HL-60 (cell line): ENCODE data around the gene LSAMP.

Experiments
- DNase-seq, 2 experiments: peaks; one replicate each; pipeline ENCODE4 v3.0.0-alpha.2; 2010 to 2020; ENCODE audit warnings: low read depth in 1 of 2, low spot score in 1 of 2
- H3K27ac ChIP-seq: fragments of 250-450 bp; sonication (Bioruptor Pico); replicated peaks from 2 replicates; pipeline ENCODE4 v1.5.1; 2020; ENCODE audit warnings: mild to moderate bottlenecking, moderate library complexity
- H3K27me3 ChIP-seq: fragments of 250-450 bp; sonication (Bioruptor Pico); 2 replicates; pipeline ENCODE4 v1.5.1; 2021; ENCODE audit warnings: mild to moderate bottlenecking, moderate library complexity; ENCODE audit not compliant: insufficient read depth, poor library complexity, severe bottlenecking
- H3K4me3 ChIP-seq: replicated peaks from 2 replicates; pipeline ENCODE4 v1.5.1; 2011; ENCODE audit warnings: mild to moderate bottlenecking, control low read depth, low read length; ENCODE audit not compliant: insufficient read depth
- GABPA ChIP-seq: IDR thresholded peaks from 2 replicates; pipeline ENCODE4 v1.6.1; 2012; ENCODE audit warnings: low read depth
- POLR2AphosphoS5 ChIP-seq: IDR thresholded peaks from 2 replicates; pipeline ENCODE4 v1.6.1; 2012; ENCODE audit warnings: low read depth
- SPI1 ChIP-seq: IDR thresholded peaks from 2 replicates; pipeline ENCODE4 v1.6.1; 2012; ENCODE audit warnings: low read depth, mild to moderate bottlenecking, borderline replicate concordance
- TF ChIP-seq, protein P1 (sequence below): IDR thresholded peaks from one replicate; pipeline ENCODE4 v1.5.1; 2011; ENCODE audit warnings: low read length, control low read depth, inconsistent platforms; ENCODE audit not compliant: insufficient read depth
- TF ChIP-seq, protein P2 (sequence below): IDR thresholded peaks from 2 replicates; pipeline ENCODE4 v1.6.1; 2012; ENCODE audit warnings: low read depth; ENCODE audit not compliant: insufficient replicate concordance

Gene LSAMP

GRCh38 chr3:116242825-116243224, 202.5 kb downstream of the LSAMP start:
- no peak overlapping the region for H3K4me3 ChIP-seq
- TF ChIP-seq SPI1: no peak
- no peak for TF ChIP-seq POLR2AphosphoS5
- no peak for TF ChIP-seq GABPA
- no peak for DNase-seq
- H3K27me3 ChIP-seq: no peaks in the 10 kb centered on the region
- H3K27ac ChIP-seq: no peak overlapping the region

GRCh38 chr3:116241677-116242076, 203.6 kb downstream of the LSAMP start:
- no peak overlapping the region for H3K27ac ChIP-seq
- H3K27me3 ChIP-seq: no peaks in the 10 kb centered on the region
- DNase-seq: no peak
- no peak overlapping the region for H3K4me3 ChIP-seq
- TF ChIP-seq SPI1: no peak

- no peaks in the 10 kb centered on the region for H3K27me3 ChIP-seq
Observed at GRCh38 chr3:116240261-116240660, 205.0 kb downstream of the LSAMP start.

DNA sequence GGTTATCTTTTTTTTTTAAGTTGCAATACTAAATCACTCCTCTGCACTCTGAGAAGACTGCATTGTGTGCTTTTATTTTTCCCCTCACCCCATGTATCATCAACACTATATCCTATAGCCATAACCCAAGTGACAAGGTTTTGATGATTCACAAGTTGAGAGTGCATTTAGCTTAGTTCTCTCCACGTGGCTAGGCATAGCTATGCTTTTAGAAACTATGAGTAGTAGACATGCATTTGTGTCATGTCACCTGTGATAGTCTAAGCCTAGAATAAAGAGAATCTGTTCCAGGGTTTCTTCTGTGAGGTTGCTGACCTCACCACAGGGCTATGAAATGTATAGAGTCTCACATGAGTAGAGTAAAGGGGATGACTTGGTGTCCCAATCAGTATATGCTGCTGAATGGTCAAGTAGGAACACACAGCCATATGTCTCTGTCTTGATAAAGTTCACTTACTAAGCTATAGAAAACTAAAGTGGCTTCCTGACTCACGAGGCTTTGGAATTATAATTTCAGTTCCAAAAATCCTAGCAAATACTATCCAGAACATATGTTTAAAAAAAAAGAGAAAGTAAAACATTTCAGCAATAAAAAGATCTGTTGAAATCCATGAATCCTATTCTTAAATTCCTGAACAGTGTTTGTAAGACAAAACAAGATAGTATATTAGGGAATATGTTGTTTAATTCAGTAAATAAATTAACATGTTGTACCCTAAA, 206.3 kb downstream of the LSAMP start:
- TF ChIP-seq POLR2AphosphoS5 (no peak), GABPA (no peak), SPI1 (no peak)
- TF ChIP-seq, protein P1, sequence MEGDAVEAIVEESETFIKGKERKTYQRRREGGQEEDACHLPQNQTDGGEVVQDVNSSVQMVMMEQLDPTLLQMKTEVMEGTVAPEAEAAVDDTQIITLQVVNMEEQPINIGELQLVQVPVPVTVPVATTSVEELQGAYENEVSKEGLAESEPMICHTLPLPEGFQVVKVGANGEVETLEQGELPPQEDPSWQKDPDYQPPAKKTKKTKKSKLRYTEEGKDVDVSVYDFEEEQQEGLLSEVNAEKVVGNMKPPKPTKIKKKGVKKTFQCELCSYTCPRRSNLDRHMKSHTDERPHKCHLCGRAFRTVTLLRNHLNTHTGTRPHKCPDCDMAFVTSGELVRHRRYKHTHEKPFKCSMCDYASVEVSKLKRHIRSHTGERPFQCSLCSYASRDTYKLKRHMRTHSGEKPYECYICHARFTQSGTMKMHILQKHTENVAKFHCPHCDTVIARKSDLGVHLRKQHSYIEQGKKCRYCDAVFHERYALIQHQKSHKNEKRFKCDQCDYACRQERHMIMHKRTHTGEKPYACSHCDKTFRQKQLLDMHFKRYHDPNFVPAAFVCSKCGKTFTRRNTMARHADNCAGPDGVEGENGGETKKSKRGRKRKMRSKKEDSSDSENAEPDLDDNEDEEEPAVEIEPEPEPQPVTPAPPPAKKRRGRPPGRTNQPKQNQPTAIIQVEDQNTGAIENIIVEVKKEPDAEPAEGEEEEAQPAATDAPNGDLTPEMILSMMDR: no peak
- no peak overlapping the region for H3K4me3 ChIP-seq
- no peak overlapping the region for H3K27ac ChIP-seq
- no peak for DNase-seq
- no peaks in the 10 kb centered on the region for H3K27me3 ChIP-seq

More at GRCh38 chr3:116240261-116240660, 205.0 kb downstream of the LSAMP start:
- Histone ChIP-seq H3K4me3 (no peak overlapping the region), H3K27ac (no peak overlapping the region)
- no peak for TF ChIP-seq GABPA
- TF ChIP-seq, protein P1: no peak
- no peak for TF ChIP-seq POLR2AphosphoS5
- no peak for TF ChIP-seq SPI1
- TF ChIP-seq, protein P2, sequence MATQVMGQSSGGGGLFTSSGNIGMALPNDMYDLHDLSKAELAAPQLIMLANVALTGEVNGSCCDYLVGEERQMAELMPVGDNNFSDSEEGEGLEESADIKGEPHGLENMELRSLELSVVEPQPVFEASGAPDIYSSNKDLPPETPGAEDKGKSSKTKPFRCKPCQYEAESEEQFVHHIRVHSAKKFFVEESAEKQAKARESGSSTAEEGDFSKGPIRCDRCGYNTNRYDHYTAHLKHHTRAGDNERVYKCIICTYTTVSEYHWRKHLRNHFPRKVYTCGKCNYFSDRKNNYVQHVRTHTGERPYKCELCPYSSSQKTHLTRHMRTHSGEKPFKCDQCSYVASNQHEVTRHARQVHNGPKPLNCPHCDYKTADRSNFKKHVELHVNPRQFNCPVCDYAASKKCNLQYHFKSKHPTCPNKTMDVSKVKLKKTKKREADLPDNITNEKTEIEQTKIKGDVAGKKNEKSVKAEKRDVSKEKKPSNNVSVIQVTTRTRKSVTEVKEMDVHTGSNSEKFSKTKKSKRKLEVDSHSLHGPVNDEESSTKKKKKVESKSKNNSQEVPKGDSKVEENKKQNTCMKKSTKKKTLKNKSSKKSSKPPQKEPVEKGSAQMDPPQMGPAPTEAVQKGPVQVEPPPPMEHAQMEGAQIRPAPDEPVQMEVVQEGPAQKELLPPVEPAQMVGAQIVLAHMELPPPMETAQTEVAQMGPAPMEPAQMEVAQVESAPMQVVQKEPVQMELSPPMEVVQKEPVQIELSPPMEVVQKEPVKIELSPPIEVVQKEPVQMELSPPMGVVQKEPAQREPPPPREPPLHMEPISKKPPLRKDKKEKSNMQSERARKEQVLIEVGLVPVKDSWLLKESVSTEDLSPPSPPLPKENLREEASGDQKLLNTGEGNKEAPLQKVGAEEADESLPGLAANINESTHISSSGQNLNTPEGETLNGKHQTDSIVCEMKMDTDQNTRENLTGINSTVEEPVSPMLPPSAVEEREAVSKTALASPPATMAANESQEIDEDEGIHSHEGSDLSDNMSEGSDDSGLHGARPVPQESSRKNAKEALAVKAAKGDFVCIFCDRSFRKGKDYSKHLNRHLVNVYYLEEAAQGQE: no peak
- no peak for DNase-seq

- TF ChIP-seq POLR2AphosphoS5 (no peak), SPI1 (no peak), GABPA (no peak)
- TF ChIP-seq, protein P1: no peak
- TF ChIP-seq, protein P2: no peak
- Histone ChIP-seq H3K27ac (no peak overlapping the region), H3K4me3 (no peak overlapping the region), H3K27me3 (no peaks in the 10 kb centered on the region)
- no peak for DNase-seq
Observed at GRCh38 chr3:116233711-116234357, 211.5 kb downstream of the LSAMP start.
